ENCODE data around the gene IL18BP.

The IL18BP gene

DNA sequence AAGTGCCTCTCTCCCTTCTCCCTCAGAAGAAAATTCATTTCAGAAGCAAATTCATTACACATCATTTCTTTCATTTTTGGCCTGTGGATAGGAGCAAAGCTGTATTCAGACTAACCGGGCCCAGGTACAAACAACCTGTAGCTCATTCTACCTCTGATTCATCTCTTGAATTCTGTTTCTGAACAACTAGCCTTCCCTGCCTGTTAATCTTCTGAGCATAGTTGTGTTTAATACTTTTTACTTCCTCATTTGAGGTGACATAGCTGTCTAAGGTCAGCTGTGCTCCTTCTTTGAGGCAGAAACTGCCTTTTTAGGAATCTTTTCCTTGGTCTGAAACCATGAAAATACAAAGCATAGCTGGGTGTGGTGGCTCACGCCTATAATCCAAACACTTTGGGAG lies 12.6 kb upstream of the IL18BP start:
- Mint-ChIP-seq H3K27ac (peak overlapping the region; percentile 87), H3K36me3 (ENCODE audit: low read depth) (peaks cover 56% of the 10 kb centered on the region), H3K27me3 (no peaks in the 10 kb centered on the region), H3K4me1 (ENCODE audit: low read depth) (peaks cover 41% of the 10 kb centered on the region), H3K9me3 (no peaks in the 10 kb centered on the region), H3K4me3 (peak overlapping the region; percentile 44)
- intact Hi-C loops (cut with micrococcal nuclease) = no loop called here

- H3K4me1 Mint-ChIP-seq (ENCODE audit: low read depth) = peaks cover 45% of the 10 kb centered on the region
- H3K36me3 Mint-ChIP-seq (ENCODE audit: low read depth) = peaks cover 46% of the 10 kb centered on the region
- H3K4me3 Mint-ChIP-seq = no peak overlapping the region
- intact Hi-C loops (cut with micrococcal nuclease) = no loop called here
- H3K27ac Mint-ChIP-seq = peak overlapping the region; percentile 87
- no peaks in the 10 kb centered on the region for H3K27me3 Mint-ChIP-seq
- H3K9me3 Mint-ChIP-seq = no peaks in the 10 kb centered on the region
These were observed 11.2 kb upstream of the IL18BP start for GRCh38 chr11:71987521-71987920.

DNA sequence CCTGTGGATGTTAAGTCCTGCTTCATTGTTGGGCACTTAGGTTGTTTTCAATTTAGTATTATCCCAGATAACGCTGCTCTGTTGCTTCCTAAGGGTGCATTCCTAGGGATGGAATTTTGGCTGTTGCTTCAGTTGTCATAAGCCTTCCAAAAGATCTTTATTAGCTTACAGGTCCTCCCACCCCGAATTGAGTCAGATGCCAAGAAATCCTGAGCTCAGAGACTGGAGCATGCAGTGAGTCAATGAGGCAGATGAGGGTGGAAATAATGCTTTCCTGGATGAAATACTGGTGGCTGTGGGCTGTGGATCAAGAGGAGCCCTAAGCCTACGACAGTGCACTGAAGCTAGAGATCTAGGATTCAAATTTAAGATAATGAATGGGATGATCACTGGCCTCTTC lies 10.7 kb upstream of the IL18BP start:
- H3K9me3 Mint-ChIP-seq = no peaks in the 10 kb centered on the region
- H3K4me3 Mint-ChIP-seq = no peak overlapping the region
- intact Hi-C loops (cut with micrococcal nuclease) = no loop called here
- peaks cover 50% of the 10 kb centered on the region for H3K4me1 Mint-ChIP-seq (ENCODE audit: low read depth)
- peak overlapping the region; percentile 50 for H3K27ac Mint-ChIP-seq
- H3K27me3 Mint-ChIP-seq = no peaks in the 10 kb centered on the region
- H3K36me3 Mint-ChIP-seq (ENCODE audit: low read depth) = peaks cover 46% of the 10 kb centered on the region

DNA sequence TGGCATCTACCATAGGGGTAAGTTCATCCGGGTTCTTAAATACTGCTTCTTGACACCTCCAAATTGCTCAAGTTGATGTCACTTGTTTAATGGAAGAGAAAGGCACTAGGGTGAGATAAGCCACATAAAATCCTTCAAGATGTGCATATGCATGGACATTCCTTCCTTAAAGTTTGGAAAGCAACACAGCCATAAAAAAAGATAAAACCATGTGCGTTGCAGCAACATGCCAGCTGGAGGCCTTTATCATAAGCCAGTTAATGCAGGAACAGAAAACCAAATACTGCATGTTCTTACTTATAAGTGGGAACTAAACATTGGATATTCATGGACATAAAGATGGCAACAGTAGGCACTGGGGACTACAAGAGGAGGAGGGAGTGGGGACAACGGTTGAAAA lies 8.0 kb upstream of the IL18BP start:
- Mint-ChIP-seq H3K27me3 (no peaks in the 10 kb centered on the region), H3K4me1 (ENCODE audit: low read depth) (peaks cover 66% of the 10 kb centered on the region), H3K4me3 (no peak overlapping the region), H3K27ac (peak overlapping the region; percentile 94), H3K36me3 (ENCODE audit: low read depth) (peaks cover 40% of the 10 kb centered on the region), H3K9me3 (no peaks in the 10 kb centered on the region)
- intact Hi-C loops (cut with micrococcal nuclease) = no loop called here

- intact Hi-C loops (cut with micrococcal nuclease) = no loop called here
- Mint-ChIP-seq H3K4me1 (ENCODE audit: low read depth) (peaks cover 65% of the 10 kb centered on the region), H3K27me3 (no peaks in the 10 kb centered on the region), H3K36me3 (ENCODE audit: low read depth) (peaks cover 36% of the 10 kb centered on the region), H3K27ac (peak overlapping the region; percentile 94), H3K9me3 (no peaks in the 10 kb centered on the region), H3K4me3 (no peak overlapping the region)
These were observed 7.2 kb upstream of the IL18BP start for GRCh38 chr11:71991494-71991893.

- H3K4me1 Mint-ChIP-seq (ENCODE audit: low read depth) = peaks cover 66% of the 10 kb centered on the region
- H3K27me3 Mint-ChIP-seq = no peaks in the 10 kb centered on the region
- H3K36me3 Mint-ChIP-seq (ENCODE audit: low read depth) = peaks cover 35% of the 10 kb centered on the region
- H3K9me3 Mint-ChIP-seq = no peaks in the 10 kb centered on the region
- peak overlapping the region; percentile 94 for H3K27ac Mint-ChIP-seq
- intact Hi-C loops (cut with micrococcal nuclease) = no loop called here
- H3K4me3 Mint-ChIP-seq = no peak overlapping the region
These were observed 6.5 kb upstream of the IL18BP start for GRCh38 chr11:71992136-71992730.

GRCh38 chr11:71994786-71995185 lies 3.9 kb upstream of the IL18BP start:
- H3K36me3 Mint-ChIP-seq (ENCODE audit: low read depth) = peaks cover 44% of the 10 kb centered on the region
- no peaks in the 10 kb centered on the region for H3K27me3 Mint-ChIP-seq
- intact Hi-C loops (cut with micrococcal nuclease) = no loop called here
- H3K27ac Mint-ChIP-seq = peak overlapping the region; percentile 96
- H3K4me1 Mint-ChIP-seq (ENCODE audit: low read depth) = peaks cover 87% of the 10 kb centered on the region
- no peaks in the 10 kb centered on the region for H3K9me3 Mint-ChIP-seq
- H3K4me3 Mint-ChIP-seq = no peak overlapping the region

DNA sequence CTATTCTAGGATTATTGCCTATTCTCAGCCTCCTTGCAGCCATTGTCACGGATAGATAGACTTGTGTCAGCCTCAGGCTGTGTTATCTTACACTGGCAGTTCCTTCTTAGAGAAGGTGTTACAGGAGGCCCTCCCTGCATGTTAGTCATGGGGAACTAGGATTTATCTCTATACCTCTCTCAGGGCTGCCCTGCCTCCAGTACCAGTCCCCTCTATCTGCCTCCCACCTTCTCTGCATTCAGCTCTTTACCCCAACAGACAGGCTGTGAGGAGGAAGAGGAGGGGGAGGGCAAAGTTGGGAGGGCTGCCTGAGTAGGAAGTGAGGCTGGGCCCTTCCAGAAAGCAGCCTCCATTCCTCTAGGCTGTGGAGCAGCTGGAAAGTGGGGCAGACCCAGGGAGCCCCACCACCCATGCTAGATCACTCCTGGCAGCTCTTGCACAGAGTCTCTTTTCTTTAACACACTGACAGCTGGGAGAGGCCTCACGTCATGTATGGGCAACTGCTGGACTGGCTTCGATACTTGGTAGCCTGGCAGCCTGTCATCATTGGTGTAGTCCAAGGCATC lies 2.9 kb upstream of the IL18BP start:
- Mint-ChIP-seq H3K9me3 (no peaks in the 10 kb centered on the region), H3K27ac (peak overlapping the region; percentile 96), H3K36me3 (ENCODE audit: low read depth) (peaks cover 44% of the 10 kb centered on the region), H3K4me3 (peak overlapping the region; percentile 20), H3K27me3 (no peaks in the 10 kb centered on the region), H3K4me1 (ENCODE audit: low read depth) (peaks cover 88% of the 10 kb centered on the region)
- intact Hi-C loops (cut with micrococcal nuclease) = loop anchor here (2.0 kb wide), 1 partner anchor 17 kb away; no protein-coding TSS in a partner anchor

- Mint-ChIP-seq H3K4me3 (no peak overlapping the region), H3K27ac (peak overlapping the region; percentile 96), H3K4me1 (ENCODE audit: low read depth) (peaks cover 95% of the 10 kb centered on the region), H3K9me3 (no peaks in the 10 kb centered on the region), H3K27me3 (no peaks in the 10 kb centered on the region), H3K36me3 (ENCODE audit: low read depth) (peaks cover 50% of the 10 kb centered on the region)
- intact Hi-C loops (cut with micrococcal nuclease) = loop anchor here (2.0 kb wide), 1 partner anchor 18 kb away; no protein-coding TSS in a partner anchor
These were observed 2.2 kb upstream of the IL18BP start for GRCh38 chr11:71996517-71996916.

GRCh38 chr11:71996946-71997345 lies 1.8 kb upstream of the IL18BP start:
- Mint-ChIP-seq H3K9me3 (no peaks in the 10 kb centered on the region), H3K4me3 (no peak overlapping the region), H3K36me3 (ENCODE audit: low read depth) (peaks cover 54% of the 10 kb centered on the region), H3K27me3 (no peaks in the 10 kb centered on the region), H3K4me1 (ENCODE audit: low read depth) (peaks cover 96% of the 10 kb centered on the region), H3K27ac (peak overlapping the region; percentile 96)
- intact Hi-C loops (cut with micrococcal nuclease) = loop anchor here (2.0 kb wide), 1 partner anchor 18 kb away; no protein-coding TSS in a partner anchor

DNA sequence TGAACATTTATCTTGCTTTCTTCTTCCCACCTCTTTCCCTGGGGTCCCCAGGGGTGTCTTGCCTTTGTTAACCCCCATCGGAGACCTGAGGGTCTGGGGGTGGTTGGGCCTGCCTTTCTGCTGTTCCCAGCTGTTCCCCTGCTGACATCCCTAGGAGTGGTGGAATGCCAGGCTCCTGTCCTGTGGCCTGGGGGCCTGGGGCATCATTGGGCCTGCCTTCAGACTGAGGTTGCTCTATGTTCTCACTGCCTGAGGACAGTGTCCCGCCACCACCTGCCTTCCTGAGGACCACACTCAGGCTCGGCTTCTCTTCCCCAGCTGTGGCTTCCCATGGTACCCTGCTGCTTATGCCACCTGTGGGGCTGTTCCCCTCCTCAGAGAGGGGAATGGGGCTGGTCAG lies 1.1 kb upstream of the IL18BP start:
- H3K9me3 Mint-ChIP-seq = no peaks in the 10 kb centered on the region
- H3K27me3 Mint-ChIP-seq = no peaks in the 10 kb centered on the region
- H3K4me3 Mint-ChIP-seq = no peak overlapping the region
- H3K36me3 Mint-ChIP-seq (ENCODE audit: low read depth) = peaks cover 57% of the 10 kb centered on the region
- H3K4me1 Mint-ChIP-seq (ENCODE audit: low read depth) = peaks cover 96% of the 10 kb centered on the region
- peak overlapping the region; percentile 96 for H3K27ac Mint-ChIP-seq
- intact Hi-C loops (cut with micrococcal nuclease) = loop anchor here (2.0 kb wide), 1 partner anchor 19 kb away; no protein-coding TSS in a partner anchor

DNA sequence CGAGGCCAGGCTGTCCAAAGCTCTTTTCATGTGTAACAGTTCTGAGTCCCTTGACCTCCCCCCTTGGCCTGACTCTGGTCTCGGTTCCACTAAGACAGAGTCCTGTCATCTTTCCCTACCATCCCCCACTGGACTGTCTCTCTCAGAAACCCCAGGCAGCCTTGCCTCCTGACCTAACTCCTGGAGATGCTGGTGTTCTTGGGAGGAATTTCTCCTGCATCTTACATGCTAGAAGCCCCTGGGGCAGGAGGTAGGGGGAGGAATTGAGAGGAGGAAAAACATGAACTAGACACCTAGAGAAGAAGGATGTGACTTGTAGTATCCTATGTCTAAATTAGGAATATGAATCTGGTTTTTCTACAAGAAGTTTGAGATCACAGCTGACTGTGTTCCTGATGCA lies 648 bp upstream of the IL18BP start:
- H3K4me1 Mint-ChIP-seq (ENCODE audit: low read depth) = peaks cover 95% of the 10 kb centered on the region
- peaks cover 57% of the 10 kb centered on the region for H3K36me3 Mint-ChIP-seq (ENCODE audit: low read depth)
- no peaks in the 10 kb centered on the region for H3K9me3 Mint-ChIP-seq
- intact Hi-C loops (cut with micrococcal nuclease) = no loop called here
- H3K4me3 Mint-ChIP-seq = no peak overlapping the region
- peak overlapping the region; percentile 96 for H3K27ac Mint-ChIP-seq
- no peaks in the 10 kb centered on the region for H3K27me3 Mint-ChIP-seq

- intact Hi-C loops (cut with micrococcal nuclease) = no loop called here
- Mint-ChIP-seq H3K36me3 (ENCODE audit: low read depth) (peaks cover 65% of the 10 kb centered on the region), H3K9me3 (no peaks in the 10 kb centered on the region), H3K4me1 (ENCODE audit: low read depth) (peaks cover 90% of the 10 kb centered on the region), H3K4me3 (peak overlapping the region; percentile 90), H3K27ac (peak overlapping the region; percentile 96), H3K27me3 (no peaks in the 10 kb centered on the region)
These were observed 653 bp downstream of the IL18BP start for GRCh38 chr11:71999362-71999761.

DNA sequence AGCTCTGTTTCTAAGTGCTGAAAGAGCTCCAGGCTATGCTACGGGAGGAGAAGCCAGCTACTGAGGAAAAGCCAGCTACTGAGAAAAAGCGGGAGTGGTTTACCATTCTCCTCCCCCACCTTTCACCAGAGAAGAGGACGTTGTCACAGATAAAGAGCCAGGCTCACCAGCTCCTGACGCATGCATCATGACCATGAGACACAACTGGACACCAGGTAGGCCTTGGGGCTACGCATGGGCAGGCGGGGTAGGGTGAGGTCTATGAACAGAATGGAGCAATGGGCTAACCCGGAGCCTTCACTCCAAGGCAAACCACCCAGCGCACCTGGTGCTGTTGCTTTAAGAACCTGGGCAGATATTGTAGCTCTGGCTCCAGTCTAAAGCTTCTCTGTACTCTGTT lies 1.1 kb downstream of the IL18BP start:
- H3K27me3 Mint-ChIP-seq = no peaks in the 10 kb centered on the region
- H3K4me1 Mint-ChIP-seq (ENCODE audit: low read depth) = peaks cover 86% of the 10 kb centered on the region
- H3K9me3 Mint-ChIP-seq = no peaks in the 10 kb centered on the region
- H3K4me3 Mint-ChIP-seq = peak overlapping the region; percentile 90
- peaks cover 70% of the 10 kb centered on the region for H3K36me3 Mint-ChIP-seq (ENCODE audit: low read depth)
- H3K27ac Mint-ChIP-seq = peak overlapping the region; percentile 96
- intact Hi-C loops (cut with micrococcal nuclease) = no loop called here

All from dendritic cell treated with granulocyte-macrophage colony-stimulating factor and Interleukin-4, amounts not matched to agents 40 ng/mL and 50 ng/mL, for 4 days (primary cell).